ENCODE results near the gene AHRR. TPM values are rescaled to one million over a fixed set of nuclear protein-coding genes. Genes with fewer than 3 reads are reported as not detected.

Gene AHRR
- total RNA-seq, 1 donor from 2014 or later = 2.6 TPM

DNA sequence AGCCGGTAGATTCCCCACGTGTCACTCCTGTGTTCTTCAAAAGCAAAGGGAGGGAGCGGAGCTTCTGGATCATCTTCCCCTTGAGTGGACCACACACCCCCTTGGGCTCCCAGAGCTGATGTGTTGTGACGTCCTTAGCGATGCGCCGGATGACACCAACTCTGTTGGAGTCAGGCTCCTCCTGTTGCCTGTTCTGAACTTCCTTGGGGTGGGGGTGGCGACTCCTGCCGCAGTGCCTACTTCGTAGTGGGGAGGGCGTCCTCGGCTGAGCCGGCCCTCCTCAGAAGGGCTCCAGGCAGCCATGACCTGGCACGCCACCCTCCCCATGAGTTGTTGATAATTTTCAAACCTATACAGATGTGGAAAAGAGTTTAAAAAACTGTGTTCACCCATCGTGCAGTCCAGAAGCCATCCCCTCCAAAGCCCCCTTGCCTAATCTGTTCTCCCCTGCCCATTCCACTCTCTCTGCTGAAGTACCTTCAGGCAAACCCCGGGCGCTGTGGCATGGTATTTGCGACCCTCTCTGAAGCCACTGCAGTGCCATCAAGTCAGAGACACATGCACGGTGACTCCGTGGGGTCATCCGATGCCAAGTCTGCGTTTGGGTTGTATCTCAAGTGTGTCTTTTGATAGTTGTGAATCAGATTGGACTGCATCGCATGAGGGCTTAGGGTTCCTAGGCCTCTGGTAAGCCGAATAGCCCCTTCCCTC lies 138.2 kb downstream of the AHRR start:
- no peak for DNase-seq (ENCODE audit: low read depth)
- no peak overlapping the region for H3K4me3 ChIP-seq (ENCODE audit: low read depth, low read length)
- no peaks in the 10 kb centered on the region for H3K27me3 ChIP-seq (ENCODE audit: control insufficient read depth, insufficient read depth, low read length)
- TF ChIP-seq CTCF (IDR thresholded peaks at IDR 0.05; ENCODE audit: insufficient read depth, low read length, poor library complexity, severe bottlenecking) = no peak
- no peaks in the 10 kb centered on the region for H3K36me3 ChIP-seq (ENCODE audit: control insufficient read depth, insufficient read depth, low read length)

GRCh38 chr5:460273-460625 lies 138.7 kb downstream of the AHRR start:
- no peak for TF ChIP-seq CTCF (IDR thresholded peaks at IDR 0.05; ENCODE audit: insufficient read depth, low read length, poor library complexity, severe bottlenecking)
- H3K36me3 ChIP-seq (ENCODE audit: control insufficient read depth, insufficient read depth, low read length) = no peaks in the 10 kb centered on the region
- H3K4me3 ChIP-seq (ENCODE audit: low read depth, low read length) = no peak overlapping the region
- H3K27me3 ChIP-seq (ENCODE audit: control insufficient read depth, insufficient read depth, low read length) = no peaks in the 10 kb centered on the region
- no peak for DNase-seq (ENCODE audit: low read depth)

DNA sequence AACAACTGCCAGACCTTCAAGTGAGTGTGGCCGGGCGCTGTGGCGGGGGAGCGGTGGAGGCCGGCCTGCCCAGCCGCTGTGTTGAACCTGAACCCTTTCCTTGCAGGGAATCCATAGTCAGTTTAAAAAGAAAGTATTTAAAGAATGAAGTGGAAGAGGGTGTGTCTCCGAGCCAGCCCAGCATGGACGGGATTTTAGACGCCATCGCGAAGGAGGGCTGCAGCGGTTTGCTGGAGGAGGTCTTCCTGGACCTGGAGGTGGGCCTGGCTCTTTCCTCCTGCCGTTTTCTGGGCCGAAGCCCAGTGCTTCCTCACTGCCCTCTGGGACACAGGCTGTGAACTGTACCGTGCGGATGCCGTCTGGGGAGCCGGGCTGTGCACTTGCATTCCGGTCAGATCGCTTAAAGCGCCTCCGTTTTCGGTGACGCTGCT lies 140.6 kb downstream of the AHRR start:
- TF ChIP-seq CTCF (IDR thresholded peaks at IDR 0.05; ENCODE audit: insufficient read depth, low read length, poor library complexity, severe bottlenecking) = no peak
- H3K36me3 ChIP-seq (ENCODE audit: control insufficient read depth, insufficient read depth, low read length) = no peaks in the 10 kb centered on the region
- no peak overlapping the region for H3K4me3 ChIP-seq (ENCODE audit: low read depth, low read length)
- no peak for DNase-seq (ENCODE audit: low read depth)
- H3K27me3 ChIP-seq (ENCODE audit: control insufficient read depth, insufficient read depth, low read length) = no peaks in the 10 kb centered on the region

DNA sequence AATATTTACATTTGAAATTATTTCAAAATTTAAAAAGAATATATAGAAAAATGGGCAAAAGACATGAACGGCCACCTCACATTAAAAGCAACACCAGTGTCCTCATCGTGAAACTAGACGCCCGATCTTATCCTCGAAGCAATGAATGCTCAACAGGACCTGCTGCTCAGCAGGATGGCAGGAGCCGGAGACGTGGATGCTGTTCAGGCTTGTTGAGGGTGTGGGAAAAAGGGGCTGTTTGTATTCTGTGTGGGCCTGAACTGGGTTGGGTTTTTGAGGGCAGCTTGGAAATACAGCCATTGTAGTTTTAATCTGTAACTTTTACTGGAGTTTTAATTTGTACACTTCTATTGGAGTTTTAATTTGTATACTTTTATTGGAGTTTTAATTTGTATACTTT lies 141.8 kb downstream of the AHRR start:
- Histone ChIP-seq H3K27me3 (ENCODE audit: control insufficient read depth, insufficient read depth, low read length) (no peaks in the 10 kb centered on the region), H3K4me3 (ENCODE audit: low read depth, low read length) (no peak overlapping the region), H3K36me3 (ENCODE audit: control insufficient read depth, insufficient read depth, low read length) (no peaks in the 10 kb centered on the region)
- DNase-seq (ENCODE audit: low read depth) = no peak
- no peak for TF ChIP-seq CTCF (IDR thresholded peaks at IDR 0.05; ENCODE audit: insufficient read depth, low read length, poor library complexity, severe bottlenecking)

GRCh38 chr5:463952-464351 lies 142.4 kb downstream of the AHRR start:
- H3K4me3 ChIP-seq (ENCODE audit: low read depth, low read length) = no peak overlapping the region
- no peaks in the 10 kb centered on the region for H3K36me3 ChIP-seq (ENCODE audit: control insufficient read depth, insufficient read depth, low read length)
- no peak for TF ChIP-seq CTCF (IDR thresholded peaks at IDR 0.05; ENCODE audit: insufficient read depth, low read length, poor library complexity, severe bottlenecking)
- no peak for DNase-seq (ENCODE audit: low read depth)
- H3K27me3 ChIP-seq (ENCODE audit: control insufficient read depth, insufficient read depth, low read length) = no peaks in the 10 kb centered on the region

GRCh38 chr5:464446-464842 lies 142.9 kb downstream of the AHRR start:
- TF ChIP-seq CTCF (IDR thresholded peaks at IDR 0.05; ENCODE audit: insufficient read depth, low read length, poor library complexity, severe bottlenecking) = no peak
- no peaks in the 10 kb centered on the region for H3K36me3 ChIP-seq (ENCODE audit: control insufficient read depth, insufficient read depth, low read length)
- no peak for DNase-seq (ENCODE audit: low read depth)
- H3K4me3 ChIP-seq (ENCODE audit: low read depth, low read length) = no peak overlapping the region
- H3K27me3 ChIP-seq (ENCODE audit: control insufficient read depth, insufficient read depth, low read length) = no peaks in the 10 kb centered on the region
